NT2/D1 (cell line): ENCODE measurements around the gene CTSO.

Source experiments
- DNase-seq: peaks from one replicate; pipeline ENCODE4 v3.0.0-alpha.2; 2011; ENCODE audit warnings: low read depth, low spot score
- H3K27me3 ChIP-seq: 2 replicates; pipeline ENCODE4 v1.6.0; 2011; ENCODE audit warnings: mild to moderate bottlenecking; ENCODE audit not compliant: insufficient read length, insufficient read depth
- H3K36me3 ChIP-seq: 2 replicates; pipeline ENCODE4 v1.6.1; 2011; ENCODE audit warnings: mild to moderate bottlenecking, low read length, mixed read lengths; ENCODE audit not compliant: insufficient read depth, insufficient read length
- H3K4me1 ChIP-seq: 2 replicates; pipeline ENCODE4 v1.5.1; 2011; ENCODE audit not compliant: insufficient read depth, insufficient read length
- H3K4me3 ChIP-seq: 2 replicates; pipeline ENCODE4 v1.5.1; 2011; ENCODE audit warnings: low read depth; ENCODE audit not compliant: insufficient read length
- H3K9ac ChIP-seq: 2 replicates; pipeline ENCODE4 v1.6.0; 2011; ENCODE audit warnings: low read depth; ENCODE audit not compliant: insufficient read length
- H3K9me3 ChIP-seq: 2 replicates; pipeline ENCODE4 v1.5.1; 2011; ENCODE audit warnings: mild to moderate bottlenecking, low read length; ENCODE audit not compliant: insufficient read depth
- SUZ12 ChIP-seq: IDR thresholded peaks from 2 replicates; pipeline ENCODE4 v1.6.1; 2011; ENCODE audit not compliant: insufficient read length, insufficient read depth; ENCODE audit errors: extremely low read depth
- YY1 ChIP-seq: IDR thresholded peaks from 2 replicates; pipeline ENCODE4 v1.6.1; 2011; ENCODE audit not compliant: insufficient read length, insufficient read depth
- ZNF274 ChIP-seq: IDR thresholded peaks from 2 replicates; pipeline ENCODE4 v1.6.1; 2011; ENCODE audit warnings: mild to moderate bottlenecking, low read depth, low read length

CTSO gene

DNA sequence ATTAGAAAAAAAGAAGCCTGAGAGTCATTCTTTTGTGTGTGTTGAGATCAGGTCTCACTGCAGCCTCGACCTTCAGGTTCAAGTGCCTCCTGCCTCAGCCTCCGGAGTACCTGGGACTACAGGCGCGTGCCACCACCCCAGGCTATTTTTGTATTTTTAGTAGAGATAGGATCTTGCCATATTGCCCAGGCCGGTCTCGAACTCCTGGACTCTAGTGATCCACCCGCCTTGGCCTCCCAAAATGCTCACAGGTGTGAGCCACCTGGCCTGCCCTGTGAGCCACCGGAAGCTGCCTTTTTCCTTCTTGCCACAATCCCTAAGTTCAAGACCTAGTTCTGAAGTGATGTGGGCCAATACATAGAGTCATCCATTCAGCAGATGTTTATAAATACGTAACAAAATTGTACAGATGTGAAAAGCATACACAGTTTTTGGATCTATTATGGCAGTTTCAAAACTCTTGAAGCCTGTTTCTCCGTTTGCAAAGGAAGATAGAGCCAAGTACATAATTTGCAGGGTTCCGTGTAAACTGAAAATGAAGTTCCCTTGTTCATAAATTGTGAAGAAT, 536 bp upstream of the CTSO start:
- Histone ChIP-seq H3K36me3 (no peaks in the 10 kb centered on the region), H3K4me3 (peak overlapping the region; percentile 64), H3K9me3 (no peaks in the 10 kb centered on the region), H3K4me1 (no peaks in the 10 kb centered on the region), H3K9ac (peak overlapping the region; percentile 83), H3K27me3 (no peaks in the 10 kb centered on the region)
- DNase-seq: no peak
- TF ChIP-seq ZNF274 (no peak), YY1 (no peak), SUZ12 (no peak)

DNA sequence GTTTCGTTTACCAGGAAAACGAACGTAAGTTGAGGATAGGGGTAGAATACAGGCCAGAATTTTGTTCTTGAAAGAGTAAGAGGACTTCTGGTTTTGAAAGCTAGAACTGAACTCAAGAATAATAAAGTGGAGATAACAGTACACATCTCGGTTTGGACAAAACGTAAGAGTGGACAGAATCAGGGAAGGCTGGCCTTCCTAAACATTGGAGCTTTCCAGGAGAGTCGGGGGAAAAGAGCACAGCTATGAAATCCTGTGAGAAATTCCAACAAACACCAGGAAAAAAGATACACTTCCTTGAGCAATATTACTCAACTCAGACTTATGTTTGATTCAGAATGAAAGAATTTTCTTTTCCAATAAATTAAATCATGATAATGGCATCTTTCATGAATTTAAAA, 1.2 kb downstream of the CTSO start:
- no peak for DNase-seq
- Histone ChIP-seq H3K27me3 (no peaks in the 10 kb centered on the region), H3K9ac (no peak overlapping the region), H3K36me3 (no peaks in the 10 kb centered on the region), H3K4me1 (no peaks in the 10 kb centered on the region), H3K9me3 (no peaks in the 10 kb centered on the region), H3K4me3 (no peak overlapping the region)
- no peak for TF ChIP-seq SUZ12
- TF ChIP-seq ZNF274: no peak

- TF ChIP-seq SUZ12: no peak
- TF ChIP-seq ZNF274: no peak
- TF ChIP-seq YY1: no peak
- Histone ChIP-seq H3K9ac (no peak overlapping the region), H3K4me1 (no peaks in the 10 kb centered on the region), H3K9me3 (no peaks in the 10 kb centered on the region), H3K27me3 (no peaks in the 10 kb centered on the region), H3K36me3 (no peaks in the 10 kb centered on the region), H3K4me3 (no peak overlapping the region)
- DNase-seq: no peak
These were observed 3.2 kb downstream of the CTSO start for GRCh38 chr4:155950461-155950860.

DNA sequence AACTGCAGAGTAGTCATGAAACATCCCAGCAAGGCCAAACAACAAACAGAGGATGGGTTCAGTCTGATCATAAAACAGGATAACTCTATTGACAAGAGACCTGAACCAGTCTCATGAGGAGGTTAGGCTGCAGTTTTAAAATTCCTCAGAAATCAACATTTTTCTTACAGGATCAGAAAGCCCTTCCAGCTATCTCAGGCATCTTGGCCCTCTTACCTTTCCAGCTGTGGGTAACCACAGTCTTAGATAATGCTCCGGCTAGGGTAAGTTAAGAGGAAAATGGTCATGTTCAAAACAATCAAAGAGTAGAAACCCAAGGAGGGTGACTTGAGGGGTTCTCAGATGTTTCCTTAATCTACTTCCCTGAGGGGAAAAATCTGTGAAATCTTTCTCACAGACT, 5.1 kb downstream of the CTSO start:
- Histone ChIP-seq H3K4me1 (no peaks in the 10 kb centered on the region), H3K9me3 (no peaks in the 10 kb centered on the region), H3K9ac (no peak overlapping the region), H3K27me3 (no peaks in the 10 kb centered on the region), H3K36me3 (no peaks in the 10 kb centered on the region), H3K4me3 (no peak overlapping the region)
- no peak for DNase-seq
- TF ChIP-seq YY1 (no peak), SUZ12 (no peak), ZNF274 (no peak)

DNA sequence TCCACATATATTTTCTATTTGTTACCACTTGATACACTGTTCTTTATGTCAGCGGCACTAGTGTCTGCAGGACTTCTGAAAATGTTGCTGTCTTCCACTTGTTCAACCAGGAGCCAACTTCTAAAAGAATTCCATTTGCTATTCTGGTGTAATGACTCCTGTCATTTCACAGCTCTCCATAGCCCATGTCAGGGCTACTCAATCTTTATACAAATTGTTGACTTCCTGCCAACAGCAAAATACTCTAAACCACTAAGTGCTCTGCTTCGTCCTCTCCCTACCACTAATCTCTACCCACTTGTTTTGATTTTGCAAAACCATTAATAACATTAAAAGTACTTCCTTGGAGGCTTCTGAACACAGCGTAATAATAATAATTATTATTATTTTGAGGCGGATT, 7.2 kb downstream of the CTSO start:
- H3K36me3 ChIP-seq: no peaks in the 10 kb centered on the region
- no peak overlapping the region for H3K9ac ChIP-seq
- H3K9me3 ChIP-seq: no peaks in the 10 kb centered on the region
- no peaks in the 10 kb centered on the region for H3K27me3 ChIP-seq
- DNase-seq: no peak
- H3K4me3 ChIP-seq: no peak overlapping the region
- H3K4me1 ChIP-seq: no peaks in the 10 kb centered on the region
- TF ChIP-seq SUZ12: no peak
- TF ChIP-seq ZNF274: no peak

DNA sequence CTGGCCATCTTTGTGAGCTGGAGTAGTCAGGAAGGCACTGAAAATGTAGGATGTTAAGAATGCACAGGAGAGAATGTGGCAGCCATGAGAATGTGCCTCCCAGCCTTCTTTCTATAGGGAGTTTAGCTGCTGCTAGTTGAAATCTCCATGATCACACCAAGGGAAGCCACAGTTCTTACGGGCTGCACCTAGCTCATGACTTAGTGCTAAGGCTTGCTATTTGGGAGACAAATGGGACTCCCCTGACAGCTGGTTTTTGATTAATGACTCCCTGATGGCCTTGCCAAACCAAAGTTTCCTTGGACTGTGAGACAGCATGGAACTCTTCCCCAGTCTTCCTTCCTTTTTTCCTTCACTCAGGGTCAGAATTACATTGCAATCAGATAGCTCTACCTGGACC, 9.2 kb downstream of the CTSO start:
- H3K4me3 ChIP-seq: no peak overlapping the region
- no peaks in the 10 kb centered on the region for H3K36me3 ChIP-seq
- TF ChIP-seq ZNF274: no peak
- no peak for TF ChIP-seq SUZ12
- TF ChIP-seq YY1: no peak
- DNase-seq: peak; percentile 2
- no peaks in the 10 kb centered on the region for H3K27me3 ChIP-seq
- H3K9ac ChIP-seq: no peak overlapping the region
- no peaks in the 10 kb centered on the region for H3K4me1 ChIP-seq
- no peaks in the 10 kb centered on the region for H3K9me3 ChIP-seq

DNA sequence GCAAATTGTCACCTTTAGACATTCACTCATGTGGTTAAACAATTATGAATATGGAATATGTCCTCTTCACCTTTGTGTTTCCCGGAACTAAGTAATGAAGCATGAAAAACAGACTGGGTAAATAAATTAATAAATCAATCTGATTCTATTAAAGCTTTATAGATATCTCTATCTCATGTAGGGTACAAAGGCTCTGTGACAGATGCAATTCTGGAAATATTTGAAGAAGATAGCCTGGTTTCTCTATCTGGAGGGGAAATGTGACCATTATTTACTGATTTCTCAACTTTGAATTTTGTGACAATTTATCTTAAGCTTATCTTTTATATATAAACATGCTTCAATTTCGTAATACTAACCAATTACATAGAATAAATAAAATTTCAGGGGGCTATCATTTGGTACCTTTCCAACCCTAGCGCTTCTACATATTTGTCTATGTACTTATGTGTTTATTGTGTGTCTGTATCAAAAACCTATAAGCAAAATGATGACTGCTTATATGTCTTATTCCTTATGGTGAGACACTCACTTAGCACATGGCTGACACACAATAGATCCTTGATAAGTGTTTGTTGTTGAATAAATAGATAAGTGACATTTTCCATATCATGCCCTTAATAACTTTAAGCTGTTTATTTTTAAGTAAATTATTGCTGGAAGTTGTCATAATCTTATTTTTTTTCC, 9.9 kb downstream of the CTSO start:
- no peak for TF ChIP-seq YY1
- no peak for TF ChIP-seq ZNF274
- no peak for TF ChIP-seq SUZ12
- no peaks in the 10 kb centered on the region for H3K4me1 ChIP-seq
- no peak for DNase-seq
- H3K27me3 ChIP-seq: no peaks in the 10 kb centered on the region
- no peak overlapping the region for H3K9ac ChIP-seq
- no peak overlapping the region for H3K4me3 ChIP-seq
- H3K9me3 ChIP-seq: no peaks in the 10 kb centered on the region
- no peaks in the 10 kb centered on the region for H3K36me3 ChIP-seq
